HG03095 (cell line): ENCODE data around the gene RNASE3.
"Not testable (repeated sequence)": the region's sequence is repeated elsewhere in the genome, so short reads cannot be mapped to it uniquely, and the experiment has no call there.

Source experiments
- ATAC-seq: cut with Tn5 transposase; IDR thresholded peaks from one replicate; pipeline ENCODE4 v1.9.1; 2021; ENCODE audit warnings: moderate library complexity; ENCODE audit not compliant: unreplicated experiment

The RNASE3 gene

GRCh38 chr14:20891126-20891825 lies at the start of gene RNASE3:
Gene RNASE3 (plus strand): TSS chr14:20891385. CDS start chr14:20891687, 302 bp downstream.
- ATAC-seq, result not testable (repeated sequence)

GRCh38 chr14:20846560-20846959 lies 44.6 kb upstream of the RNASE3 start:
- no peak for ATAC-seq

- no peak for ATAC-seq
Measured at GRCh38 chr14:20848316-20848954, 42.8 kb upstream of the RNASE3 start.

- ATAC-seq, result no peak
Measured at GRCh38 chr14:20848955-20849570, 42.1 kb upstream of the RNASE3 start.

GRCh38 chr14:20853042-20853441 lies 38.1 kb upstream of the RNASE3 start:
- no peak for ATAC-seq

GRCh38 chr14:20855652-20856291 lies 35.4 kb upstream of the RNASE3 start:
- ATAC-seq, result peak; percentile 81

- no peak for ATAC-seq
Measured at GRCh38 chr14:20857207-20857606, 34.0 kb upstream of the RNASE3 start.

GRCh38 chr14:20857630-20858261 lies 33.4 kb upstream of the RNASE3 start:
- ATAC-seq, result no peak

- no peak for ATAC-seq
Measured at GRCh38 chr14:20866194-20866593, 25.0 kb upstream of the RNASE3 start.

GRCh38 chr14:20866963-20867362 lies 24.2 kb upstream of the RNASE3 start:
- no peak for ATAC-seq

- ATAC-seq, result no peak
Measured at GRCh38 chr14:20873370-20874177, 17.6 kb upstream of the RNASE3 start.

GRCh38 chr14:20877016-20877415 lies 14.2 kb upstream of the RNASE3 start:
- ATAC-seq, result no peak

GRCh38 chr14:20878695-20879094 lies 12.5 kb upstream of the RNASE3 start:
- ATAC-seq, result no peak

GRCh38 chr14:20881229-20881628 lies 10.0 kb upstream of the RNASE3 start:
- ATAC-seq, result not testable (repeated sequence)

- not testable (repeated sequence) for ATAC-seq
Measured at GRCh38 chr14:20882787-20883186, 8.4 kb upstream of the RNASE3 start.

- not testable (repeated sequence) for ATAC-seq
Measured at GRCh38 chr14:20888411-20888810, 2.8 kb upstream of the RNASE3 start.

- not testable (repeated sequence) for ATAC-seq
Measured at GRCh38 chr14:20895322-20895721, 4.1 kb downstream of the RNASE3 start.

GRCh38 chr14:20904393-20905029 lies 13.3 kb downstream of the RNASE3 start:
- no peak for ATAC-seq

GRCh38 chr14:20905676-20906075 lies 14.5 kb downstream of the RNASE3 start:
- no peak for ATAC-seq

- ATAC-seq, result no peak
Measured at GRCh38 chr14:20907214-20907613, 16.0 kb downstream of the RNASE3 start.
